DMS153 treated with DMSO at 0.1 percent for 48 hours (cell line): ENCODE results near the gene GSE1.

Experiments used
- DNase-seq: peaks from one replicate; lab custom pipeline; 2025; ENCODE audit not compliant: unreplicated experiment; lab: John Stamatoyannopoulos, UW

Gene GSE1

GRCh38 chr16:85718682-85719081 is 105.6 kb downstream of the GSE1 start:
- peak; percentile 47 for DNase-seq

GRCh38 chr16:85719605-85720301 is 106.6 kb downstream of the GSE1 start:
- no peak for DNase-seq

GRCh38 chr16:85720302-85720637 is 107.1 kb downstream of the GSE1 start:
- no peak for DNase-seq

- peak; percentile 27 for DNase-seq
Observed at GRCh38 chr16:85722128-85722893, 109.2 kb downstream of the GSE1 start.

- no peak for DNase-seq
Observed at GRCh38 chr16:85724126-85724879, 111.2 kb downstream of the GSE1 start.

- no peak for DNase-seq
Observed at GRCh38 chr16:85724936-85725335, 111.8 kb downstream of the GSE1 start.
